H9 (cell line): ENCODE results near the gene TK2. TPM values are rescaled to one million over a fixed set of nuclear protein-coding genes. Genes with fewer than 3 reads are reported as not detected.

ENCODE experiments used
- DNase-seq: peaks from one replicate; pipeline ENCODE4 v3.0.0-alpha.2; 2017
- H2AFZ ChIP-seq: one replicate; pipeline ENCODE4 v1.6.1; 2013; ENCODE audit warnings: mild to moderate bottlenecking, low read length, control low read depth, moderate library complexity
- H2AK5ac ChIP-seq: 2 replicates; pipeline ENCODE4 v1.6.1; 2013; ENCODE audit warnings: low read length, control low read depth, mixed read lengths; ENCODE audit not compliant: insufficient read length
- H2BK120ac ChIP-seq: one replicate; pipeline ENCODE4 v1.6.1; 2013; ENCODE audit warnings: low read depth, mild to moderate bottlenecking, low read length, control low read depth, inconsistent platforms; ENCODE audit not compliant: poor library complexity, severe bottlenecking
- H2BK12ac ChIP-seq: 2 replicates; pipeline ENCODE4 v1.6.1; 2013; ENCODE audit warnings: low read length, control low read depth, mixed read lengths, low read depth; ENCODE audit not compliant: insufficient read length
- H2BK15ac ChIP-seq: 2 replicates; pipeline ENCODE4 v1.6.1; 2013; ENCODE audit warnings: low read depth, low read length, control low read depth
- H2BK20ac ChIP-seq: one replicate; pipeline ENCODE4 v1.6.1; 2013; ENCODE audit warnings: low read depth, mild to moderate bottlenecking, low read length, control low read depth, inconsistent platforms; ENCODE audit not compliant: poor library complexity, severe bottlenecking
- H2BK5ac ChIP-seq: 2 replicates; pipeline ENCODE4 v1.6.1; 2013; ENCODE audit warnings: low read length, control low read depth, mixed read lengths; ENCODE audit not compliant: insufficient read length
- H3K14ac ChIP-seq: 2 replicates; pipeline ENCODE4 v1.6.1; 2013; ENCODE audit warnings: low read length, control low read depth; ENCODE audit not compliant: insufficient read depth
- H3K18ac ChIP-seq: 2 replicates; pipeline ENCODE4 v1.6.1; 2013; ENCODE audit warnings: low read depth, mild to moderate bottlenecking, mixed read lengths, low read length, control low read depth; ENCODE audit not compliant: insufficient read length
- H3K23ac ChIP-seq: 2 replicates; pipeline ENCODE4 v1.6.1; 2013; ENCODE audit warnings: low read length, control low read depth, mixed read lengths, low read depth; ENCODE audit not compliant: insufficient read length
- H3K23me2 ChIP-seq: 2 replicates; pipeline ENCODE4 v1.6.1; 2013; ENCODE audit warnings: low read depth, mild to moderate bottlenecking, mixed read lengths, low read length, control low read depth; ENCODE audit not compliant: insufficient read length, poor library complexity, severe bottlenecking
- H3K27ac ChIP-seq: 2 replicates; pipeline ENCODE4 v1.5.1; 2013; ENCODE audit warnings: low read length, control low read depth, mixed read lengths, low read depth; ENCODE audit not compliant: insufficient read length
- H3K27me3 ChIP-seq: 2 replicates; pipeline ENCODE4 v1.6.1; 2013; ENCODE audit warnings: low read length, control low read depth, inconsistent platforms; ENCODE audit not compliant: insufficient read depth
- H3K4ac ChIP-seq: 2 replicates; pipeline ENCODE4 v1.6.1; 2013; ENCODE audit warnings: low read depth, mild to moderate bottlenecking, control low read depth, inconsistent platforms, low read length, moderate library complexity
- H3K4me1 ChIP-seq: 2 replicates; pipeline ENCODE4 v1.6.1; 2013; ENCODE audit warnings: low read length, control low read depth, inconsistent platforms; ENCODE audit not compliant: insufficient read depth
- H3K4me2 ChIP-seq: 2 replicates; pipeline ENCODE4 v1.6.1; 2013; ENCODE audit warnings: low read length, control low read depth, mixed read lengths; ENCODE audit not compliant: insufficient read length, insufficient read depth
- H3K56ac ChIP-seq: 2 replicates; pipeline ENCODE4 v1.6.1; 2013; ENCODE audit warnings: low read depth, mild to moderate bottlenecking, mixed read lengths, low read length, control low read depth; ENCODE audit not compliant: insufficient read length
- H3K79me1 ChIP-seq: 2 replicates; pipeline ENCODE4 v1.6.1; 2013; ENCODE audit warnings: low read depth, mild to moderate bottlenecking, moderate library complexity, low read length, control low read depth, inconsistent platforms; ENCODE audit not compliant: insufficient read depth, poor library complexity, severe bottlenecking
- H3K79me2 ChIP-seq: 2 replicates; pipeline ENCODE4 v1.6.1; 2013; ENCODE audit warnings: low read length, control low read depth, inconsistent platforms; ENCODE audit not compliant: insufficient read depth
- H3K9ac ChIP-seq: 2 replicates; pipeline ENCODE4 v1.6.1; 2013; ENCODE audit warnings: low read length, control low read depth, mixed read lengths; ENCODE audit not compliant: insufficient read length; ENCODE audit errors: extremely low read depth
- H3K9me3 ChIP-seq: one replicate; pipeline ENCODE4 v1.6.1; 2013; ENCODE audit warnings: low read depth, low read length, inconsistent platforms; ENCODE audit not compliant: control insufficient read depth
- H3T11ph ChIP-seq: one replicate; pipeline ENCODE4 v1.6.1; 2013; ENCODE audit warnings: mild to moderate bottlenecking, low read length, control low read depth, inconsistent platforms
- H4K20me1 ChIP-seq: one replicate; pipeline ENCODE4 v1.6.1; 2013; ENCODE audit not compliant: control insufficient read depth, insufficient read length, insufficient read depth
- H4K5ac ChIP-seq: 2 replicates; pipeline ENCODE4 v1.6.1; 2013; ENCODE audit warnings: low read depth, mild to moderate bottlenecking, mixed read lengths, low read length, control low read depth; ENCODE audit not compliant: insufficient read length
- H4K8ac ChIP-seq: replicated peaks from 2 replicates; pipeline ENCODE4 v1.6.1; 2013; ENCODE audit warnings: low read length, control low read depth, mixed read lengths, low read depth; ENCODE audit not compliant: insufficient read length
- H4K91ac ChIP-seq: 2 replicates; pipeline ENCODE4 v1.6.1; 2013; ENCODE audit warnings: low read depth, mild to moderate bottlenecking, moderate library complexity, mixed read lengths, low read length, control low read depth; ENCODE audit not compliant: insufficient read length
- H3K27ac Mint-ChIP-seq, 3 experiments: 2 replicates in 2 of 3; 3 replicates in 1 of 3; pipeline ENCODE4 v1.8.0; 2020 to 2021; ENCODE audit warnings: mixed read lengths in 3 of 3, mild to moderate bottlenecking in 1 of 3, moderate library complexity in 1 of 3
- H3K27me3 Mint-ChIP-seq: 2 replicates; pipeline ENCODE4 v1.8.0; 2021; ENCODE audit warnings: low read depth, mild to moderate bottlenecking, moderate library complexity, mixed read lengths
- H3K36me3 Mint-ChIP-seq, 3 experiments: 2 replicates in 2 of 3; 3 replicates in 1 of 3; pipeline ENCODE4 v1.8.0; 2020 to 2021; ENCODE audit warnings: low read depth in 3 of 3, mixed read lengths in 3 of 3; ENCODE audit not compliant: insufficient read depth in 1 of 3
- H3K4me1 Mint-ChIP-seq, 2 experiments: 2 replicates each; pipeline ENCODE4 v1.8.0; 2020; ENCODE audit warnings: mixed read lengths in 2 of 2
- H3K4me3 Mint-ChIP-seq, 2 experiments: 2 replicates in 1 of 2; 3 replicates in 1 of 2; pipeline ENCODE4 v1.8.0; 2020 to 2021; ENCODE audit warnings: mild to moderate bottlenecking in 2 of 2, mixed read lengths in 2 of 2, moderate library complexity in 1 of 2
- H3K9me3 Mint-ChIP-seq, 2 experiments: 2 replicates in 1 of 2; 3 replicates in 1 of 2; pipeline ENCODE4 v1.8.0; 2020; ENCODE audit warnings: mild to moderate bottlenecking in 2 of 2, mixed read lengths in 2 of 2, moderate library complexity in 1 of 2
- CTCF ChIP-seq: fragments of 200-600 bp; sonication (generic); conservative IDR thresholded peaks from 3 replicates; pipeline ENCODE4 v1.8.0; 2021; ENCODE audit warnings: antibody characterized with exemption, mild to moderate bottlenecking
- WGBS: extraction: QIAGEN DNeasy Blood & Tissue Kit; methylation state at CpG from one replicate; pipeline ENCODE4 v1.1.7; 2013; ENCODE audit warnings: missing lambda C conversion rate, low lambda C conversion rate, mixed read lengths; ENCODE audit not compliant: insufficient read length; ENCODE audit errors: extremely low coverage; 5-methylcytosine and 5-hydroxymethylcytosine counted together
- total RNA-seq: library from RNA; stranded (reverse); gene quantifications from 2 replicates; pipeline ENCODE4 v1.2.1, GENCODE V29; 2021

Gene TK2
- total RNA-seq, 1 experiment from 2014 or later, result 5.2 TPM

- no peak overlapping the region for H3K27ac Mint-ChIP-seq
- Histone ChIP-seq H2BK120ac (no peak overlapping the region), H2AFZ (no peak overlapping the region), H2AK5ac (no peak overlapping the region), H3K79me1 (no peaks in the 10 kb centered on the region), H4K5ac (no peak overlapping the region), H3K4ac (no peak overlapping the region), H3K27me3 (no peaks in the 10 kb centered on the region), H3K9ac (no peak overlapping the region), H4K20me1 (no peaks in the 10 kb centered on the region), H2BK5ac (no peak overlapping the region), H3K4me1 (no peaks in the 10 kb centered on the region), H3K23ac (no peak overlapping the region), H2BK15ac (no peak overlapping the region), H3K14ac (no peak overlapping the region), H3K56ac (no peak overlapping the region), H3K23me2 (no peaks in the 10 kb centered on the region), H2BK20ac (no peak overlapping the region), H3K18ac (no peak overlapping the region), H3K79me2 (no peaks in the 10 kb centered on the region), H4K91ac (no peak overlapping the region), H2BK12ac (no peak overlapping the region), H3K4me2 (no peak overlapping the region), H3K27ac (no peak overlapping the region), H4K8ac (no peak overlapping the region), H3T11ph (no peak overlapping the region), H3K9me3 (no peaks in the 10 kb centered on the region)
- no CpG with 5 or more reads among the region's 3 CpGs for WGBS
- H3K27me3 Mint-ChIP-seq, result no peaks in the 10 kb centered on the region; the same call in 1 of the 2 replicates
- H3K9me3 Mint-ChIP-seq, result no peaks in the 10 kb centered on the region
- no peak for TF ChIP-seq CTCF
- H3K4me3 Mint-ChIP-seq, result no peak overlapping the region
- no peaks in the 10 kb centered on the region for H3K36me3 Mint-ChIP-seq
- no peak for DNase-seq
- peaks cover 6 to 16% of the 10 kb centered on the region in 2 experiments for H3K4me1 Mint-ChIP-seq
Observed at GRCh38 chr16:66592814-66593213, 42.9 kb upstream of the TK2 start.
